A673 (cell line): ENCODE results near the gene VWA1. TPM values are rescaled to one million over a fixed set of nuclear protein-coding genes. Genes with fewer than 3 reads are reported as not detected.

Source experiments
- BruUV-seq: library from RNA; stranded (reverse); fragments of 400-500 nt; replicated peaks from 2 replicates; lab custom pipeline; 2021; lab: Mats Ljungman, UMichigan
- CTCF ChIA-PET: fragments of 300-600 bp; sonication (Branson Sonifier 250); formaldehyde crosslinking; loops from one replicate; lab custom pipeline; 2022; ENCODE audit warnings: antibody characterized with exemption; lab: Charles Lee
- POLR2A ChIA-PET: fragments of 300-600 bp; sonication (Branson Sonifier 250); formaldehyde crosslinking; loops from one replicate; lab custom pipeline; 2022; ENCODE audit warnings: antibody characterized with exemption; ENCODE audit not compliant: low non-redundant PET; lab: Charles Lee
- DNase-seq: peaks from one replicate; pipeline ENCODE4 v3.0.0-alpha.2; 2015; ENCODE audit warnings: low spot score
- H3K27ac ChIP-seq: fragments of 200-600 bp; sonication (generic); 2 replicates; pipeline ENCODE4 v1.5.1; 2016; ENCODE audit warnings: mixed run types, low read depth, mild to moderate bottlenecking, mixed read lengths, antibody characterized with exemption, low read length; ENCODE audit not compliant: poor library complexity, severe bottlenecking
- H3K27me3 ChIP-seq: fragments of 200-600 bp; sonication (generic); replicated peaks from 2 replicates; pipeline ENCODE4 v1.6.1; 2017; ENCODE audit warnings: mixed run types, low read depth, mild to moderate bottlenecking, mixed read lengths, antibody characterized with exemption, low read length; ENCODE audit not compliant: insufficient read depth, poor library complexity
- H3K36me3 ChIP-seq: fragments of 200-600 bp; sonication (generic); 2 replicates; pipeline ENCODE4 v1.6.1; 2016; ENCODE audit warnings: mixed run types, mild to moderate bottlenecking, mixed read lengths, antibody characterized with exemption, low read length; ENCODE audit not compliant: insufficient read depth, poor library complexity, severe bottlenecking
- H3K4me1 ChIP-seq: fragments of 200-600 bp; sonication (generic); 2 replicates; pipeline ENCODE4 v1.6.1; 2017; ENCODE audit warnings: mixed run types, mild to moderate bottlenecking, mixed read lengths, antibody characterized with exemption, low read length; ENCODE audit not compliant: insufficient read depth, poor library complexity, severe bottlenecking
- H3K4me3 ChIP-seq: fragments of 200-600 bp; sonication (generic); 2 replicates; pipeline ENCODE4 v1.5.1; 2016; ENCODE audit warnings: low read depth, mixed run types, mild to moderate bottlenecking, mixed read lengths, low read length; ENCODE audit not compliant: poor library complexity, severe bottlenecking
- H3K9me3 ChIP-seq: fragments of 200-600 bp; sonication (generic); 2 replicates; pipeline ENCODE4 v1.6.1; 2016; ENCODE audit warnings: mixed run types, low read depth, mild to moderate bottlenecking, mixed read lengths, antibody characterized with exemption, low read length; ENCODE audit not compliant: poor library complexity, severe bottlenecking
- EZH2 ChIP-seq: fragments of 200-600 bp; sonication (generic); IDR thresholded peaks from 2 replicates; pipeline ENCODE4 v1.6.1; 2017; ENCODE audit warnings: borderline replicate concordance, low read depth, mild to moderate bottlenecking, mixed read lengths, antibody characterized with exemption, low read length; ENCODE audit not compliant: poor library complexity, severe bottlenecking
- intact Hi-C: fragments of 100-400 bp; cut with micrococcal nuclease; formaldehyde crosslinking; loops from one replicate; pipeline ENCODE4 v1.10.0; 2022; ENCODE audit not compliant: unreplicated experiment
- total RNA-seq: library from RNA; stranded (reverse); gene quantifications from 2 replicates; pipeline ENCODE4 v1.2.3, GENCODE V29; 2021
- TF ChIP-seq, protein P1 (sequence below): fragments of 300-800, 200-600 bp; sonication (generic); conservative IDR thresholded peaks from 2 replicates; pipeline ENCODE4 v1.5.1; 2017; ENCODE audit warnings: low read depth, mild to moderate bottlenecking, antibody characterized with exemption, low read length, moderate library complexity, mixed read lengths

The VWA1 gene
- total RNA-seq, 1 experiment from 2014 or later: 0.92 TPM

GRCh38 chr1:1395166-1395565 lies 40.3 kb upstream of the VWA1 start:
- POLR2A ChIA-PET: interaction anchor here (0.7 kb wide), 1 partner anchor 144 kb away, joined by 3 read pairs; no protein-coding TSS in a partner anchor
- H3K4me1 ChIP-seq: peaks cover 11% of the 10 kb centered on the region
- no peak overlapping the region for H3K4me3 ChIP-seq
- CTCF ChIA-PET: no interaction called here
- no peaks in the 10 kb centered on the region for H3K27me3 ChIP-seq
- H3K36me3 ChIP-seq: peaks cover 72% of the 10 kb centered on the region
- DNase-seq: no peak
- BruUV-seq: no TSS peak
- intact Hi-C loops: no loop called here
- no peaks in the 10 kb centered on the region for H3K9me3 ChIP-seq
- H3K27ac ChIP-seq: no peak overlapping the region
- TF ChIP-seq, protein P1, sequence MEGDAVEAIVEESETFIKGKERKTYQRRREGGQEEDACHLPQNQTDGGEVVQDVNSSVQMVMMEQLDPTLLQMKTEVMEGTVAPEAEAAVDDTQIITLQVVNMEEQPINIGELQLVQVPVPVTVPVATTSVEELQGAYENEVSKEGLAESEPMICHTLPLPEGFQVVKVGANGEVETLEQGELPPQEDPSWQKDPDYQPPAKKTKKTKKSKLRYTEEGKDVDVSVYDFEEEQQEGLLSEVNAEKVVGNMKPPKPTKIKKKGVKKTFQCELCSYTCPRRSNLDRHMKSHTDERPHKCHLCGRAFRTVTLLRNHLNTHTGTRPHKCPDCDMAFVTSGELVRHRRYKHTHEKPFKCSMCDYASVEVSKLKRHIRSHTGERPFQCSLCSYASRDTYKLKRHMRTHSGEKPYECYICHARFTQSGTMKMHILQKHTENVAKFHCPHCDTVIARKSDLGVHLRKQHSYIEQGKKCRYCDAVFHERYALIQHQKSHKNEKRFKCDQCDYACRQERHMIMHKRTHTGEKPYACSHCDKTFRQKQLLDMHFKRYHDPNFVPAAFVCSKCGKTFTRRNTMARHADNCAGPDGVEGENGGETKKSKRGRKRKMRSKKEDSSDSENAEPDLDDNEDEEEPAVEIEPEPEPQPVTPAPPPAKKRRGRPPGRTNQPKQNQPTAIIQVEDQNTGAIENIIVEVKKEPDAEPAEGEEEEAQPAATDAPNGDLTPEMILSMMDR: no peak
- TF ChIP-seq EZH2: no peak

DNA sequence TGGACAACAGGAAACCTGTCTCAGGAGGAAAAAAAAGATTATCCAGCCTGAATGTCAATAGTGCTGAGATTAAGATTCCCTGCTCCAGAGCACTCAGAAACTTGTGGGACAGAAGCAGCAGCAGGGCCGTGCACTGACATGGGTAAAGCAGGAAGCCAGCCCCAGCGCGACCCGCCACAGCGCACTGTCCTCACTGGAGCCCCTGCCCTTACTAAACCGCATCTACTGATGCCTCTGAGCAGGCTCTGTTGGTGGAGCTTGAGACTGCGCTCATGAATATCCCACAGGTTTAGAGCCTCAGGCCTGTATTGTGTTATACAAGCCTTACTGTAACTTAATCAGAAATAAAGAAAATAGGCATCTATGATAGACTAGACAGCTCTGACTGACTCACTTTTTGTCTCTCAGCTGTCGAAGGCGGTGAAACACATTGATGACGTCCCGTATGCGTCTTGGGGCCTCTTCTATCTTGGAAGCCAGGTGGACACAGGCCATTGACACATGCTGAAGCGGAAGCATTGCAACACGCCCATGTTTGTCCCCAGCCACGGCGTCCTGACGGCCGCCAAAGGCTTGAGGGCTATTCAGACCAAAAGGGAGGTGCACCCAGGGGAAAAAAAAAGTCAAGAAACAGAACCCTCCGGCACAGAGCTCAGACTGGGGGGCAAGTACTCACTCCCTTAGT lies 37.5 kb upstream of the VWA1 start:
- H3K4me1 ChIP-seq: peaks cover 11% of the 10 kb centered on the region
- intact Hi-C loops: no loop called here
- ChIA-PET POLR2A (no interaction called here), CTCF (no interaction called here)
- H3K27ac ChIP-seq: peak overlapping the region; percentile 97
- DNase-seq: no peak
- peaks cover 68% of the 10 kb centered on the region for H3K36me3 ChIP-seq
- H3K27me3 ChIP-seq: no peaks in the 10 kb centered on the region
- BruUV-seq: TSS peak; percentile 64
- no peak for TF ChIP-seq EZH2
- TF ChIP-seq, protein P1: no peak
- peak overlapping the region; percentile 97 for H3K4me3 ChIP-seq
- no peaks in the 10 kb centered on the region for H3K9me3 ChIP-seq

DNA sequence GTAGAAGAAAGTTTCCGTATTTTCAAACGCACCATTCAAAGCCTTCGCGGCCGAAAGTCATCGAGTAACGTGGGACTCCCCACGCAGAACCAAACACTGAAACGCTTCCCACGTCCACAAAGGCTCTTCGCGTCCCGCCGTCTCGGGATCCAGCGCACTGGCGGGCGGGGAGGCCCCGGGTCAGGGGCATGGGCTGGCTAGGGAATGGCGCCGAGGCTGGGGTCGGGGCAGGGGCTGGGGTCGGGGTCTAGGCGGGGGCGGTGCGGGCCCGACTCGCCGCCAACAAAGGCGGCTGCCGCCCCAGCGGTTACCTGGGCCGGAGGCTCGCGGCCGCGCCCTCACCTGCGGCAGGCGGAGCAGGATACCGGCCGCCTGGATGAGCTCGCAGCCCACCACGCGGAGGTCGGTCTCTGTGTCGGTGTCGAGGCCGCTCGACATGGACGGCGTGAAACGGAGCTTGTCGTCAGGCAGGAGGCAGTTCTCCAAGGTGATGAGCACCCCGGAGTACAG lies 36.8 kb upstream of the VWA1 start:
- peaks cover 65% of the 10 kb centered on the region for H3K36me3 ChIP-seq
- intact Hi-C loops: no loop called here

More for the DNA sequence above, 36.8 kb upstream of the VWA1 start:
- Histone ChIP-seq H3K9me3 (no peaks in the 10 kb centered on the region), H3K4me3 (peak overlapping the region; percentile 97), H3K4me1 (peaks cover 11% of the 10 kb centered on the region), H3K27ac (peak overlapping the region; percentile 97), H3K27me3 (no peaks in the 10 kb centered on the region)
- DNase-seq: no peak
- no peak for TF ChIP-seq EZH2
- TF ChIP-seq, protein P1: no peak
- ChIA-PET POLR2A (no interaction called here), CTCF (interaction anchor here (0.7 kb wide), 1 partner anchor 10 kb away, joined by 3 read pairs; no protein-coding TSS in a partner anchor)
- BruUV-seq: no TSS peak
